HepG2 (cell line): ENCODE data around the gene ALK.

Source experiments
- BCLAF1 ChIP-seq: fragments of 450-650 bp; IDR thresholded peaks from 2 replicates; pipeline ENCODE4 v1.6.1; 2017; ENCODE audit warnings: mild to moderate bottlenecking
- GATAD1 ChIP-seq: IDR thresholded peaks from 2 replicates; pipeline ENCODE4 v1.6.1; 2016; ENCODE audit warnings: missing genetic modification reagents, missing compliant biosample characterization
- HMGA1 ChIP-seq: sonication (generic); formaldehyde crosslinking; conservative IDR thresholded peaks from 2 replicates; pipeline ENCODE4 v1.4.0; 2020; ENCODE audit warnings: missing genetic modification reagents
- KLF6 ChIP-seq: IDR thresholded peaks from 2 replicates; pipeline ENCODE4 v1.8.0; 2016; ENCODE audit warnings: missing biosample characterization, missing genetic modification reagents
- PAXIP1 ChIP-seq: sonication (generic); formaldehyde crosslinking; conservative IDR thresholded peaks from 2 replicates; pipeline ENCODE4 v1.4.0; 2020; ENCODE audit warnings: mild to moderate bottlenecking, missing genetic modification reagents, moderate library complexity
- ZNF350 ChIP-seq: sonication (generic); formaldehyde crosslinking; IDR thresholded peaks from 2 replicates; pipeline ENCODE4 v1.4.0; 2020; ENCODE audit warnings: mild to moderate bottlenecking, low read depth, missing genetic modification reagents, borderline replicate concordance

- TF ChIP-seq PAXIP1 (no peak), ZNF350 (no peak), KLF6 (no peak), HMGA1 (CRISPR knock-in tag) (no peak), GATAD1 (CRISPR knock-in tag) (no peak), BCLAF1 (no peak)
Observed at GRCh38 chr2:29382486-29382885, 538.9 kb downstream of the ALK start.
